ENCODE data around the gene SIGLEC8.

SIGLEC8 gene

GRCh38 chr19:51458051-51458645, at the start of gene SIGLEC8:
Gene SIGLEC8 (minus strand): TSS chr19:51458454. CDS start chr19:51458387, 67 bp downstream.
- no peak for TF ChIP-seq CTCF (IDR thresholded peaks at IDR 0.05; ENCODE audit: low read depth, low read length, missing control alignments)
- no peak within 1 kb of the TSS for H3K4me3 ChIP-seq (ENCODE audit: low read depth, low read length)
- DNase-seq (ENCODE audit: low read depth) = no peak

- no peak for DNase-seq (ENCODE audit: low read depth)
- TF ChIP-seq CTCF (IDR thresholded peaks at IDR 0.05; ENCODE audit: low read depth, low read length, missing control alignments) = no peak
- no peak overlapping the region for H3K4me3 ChIP-seq (ENCODE audit: low read depth, low read length)
These were observed 49.4 kb upstream of the SIGLEC8 start for GRCh38 chr19:51507640-51508058.

GRCh38 chr19:51507192-51507591, 48.9 kb upstream of the SIGLEC8 start:
- DNase-seq (ENCODE audit: low read depth) = no peak
- TF ChIP-seq CTCF (IDR thresholded peaks at IDR 0.05; ENCODE audit: low read depth, low read length, missing control alignments) = no peak
- H3K4me3 ChIP-seq (ENCODE audit: low read depth, low read length) = no peak overlapping the region

GRCh38 chr19:51505904-51506303, 47.6 kb upstream of the SIGLEC8 start:
- DNase-seq (ENCODE audit: low read depth) = no peak
- TF ChIP-seq CTCF (IDR thresholded peaks at IDR 0.05; ENCODE audit: low read depth, low read length, missing control alignments) = no peak
- no peak overlapping the region for H3K4me3 ChIP-seq (ENCODE audit: low read depth, low read length)

GRCh38 chr19:51503896-51504295, 45.6 kb upstream of the SIGLEC8 start:
- no peak overlapping the region for H3K4me3 ChIP-seq (ENCODE audit: low read depth, low read length)
- no peak for DNase-seq (ENCODE audit: low read depth)
- TF ChIP-seq CTCF (IDR thresholded peaks at IDR 0.05; ENCODE audit: low read depth, low read length, missing control alignments) = no peak

GRCh38 chr19:51503286-51503817, 45.1 kb upstream of the SIGLEC8 start:
- TF ChIP-seq CTCF (IDR thresholded peaks at IDR 0.05; ENCODE audit: low read depth, low read length, missing control alignments) = no peak
- no peak for DNase-seq (ENCODE audit: low read depth)
- H3K4me3 ChIP-seq (ENCODE audit: low read depth, low read length) = no peak overlapping the region

All from GM12864 (cell line).